Testis (tissue), 2 donors: ENCODE data around the gene COL16A1.

Experiments
- POLR2A ChIP-seq: fragments of 450-650 bp; IDR thresholded peaks from one replicate; pipeline ENCODE4 v1.6.1; 2017; ENCODE audit warnings: antibody characterized with exemption, mild to moderate bottlenecking, moderate library complexity
- TF ChIP-seq, protein P1 (sequence below), 3 experiments: fragments of 450-650 bp in 2 of 3; fragments of 200-600 bp in 1 of 3; sonication (generic) in 1 of 3; IDR thresholded peaks; one replicate each; pipeline ENCODE4 v1.5.1; 2016 to 2019; ENCODE audit warnings: antibody characterized with exemption in 3 of 3, mild to moderate bottlenecking in 2 of 3, moderate library complexity in 1 of 3

DNA sequence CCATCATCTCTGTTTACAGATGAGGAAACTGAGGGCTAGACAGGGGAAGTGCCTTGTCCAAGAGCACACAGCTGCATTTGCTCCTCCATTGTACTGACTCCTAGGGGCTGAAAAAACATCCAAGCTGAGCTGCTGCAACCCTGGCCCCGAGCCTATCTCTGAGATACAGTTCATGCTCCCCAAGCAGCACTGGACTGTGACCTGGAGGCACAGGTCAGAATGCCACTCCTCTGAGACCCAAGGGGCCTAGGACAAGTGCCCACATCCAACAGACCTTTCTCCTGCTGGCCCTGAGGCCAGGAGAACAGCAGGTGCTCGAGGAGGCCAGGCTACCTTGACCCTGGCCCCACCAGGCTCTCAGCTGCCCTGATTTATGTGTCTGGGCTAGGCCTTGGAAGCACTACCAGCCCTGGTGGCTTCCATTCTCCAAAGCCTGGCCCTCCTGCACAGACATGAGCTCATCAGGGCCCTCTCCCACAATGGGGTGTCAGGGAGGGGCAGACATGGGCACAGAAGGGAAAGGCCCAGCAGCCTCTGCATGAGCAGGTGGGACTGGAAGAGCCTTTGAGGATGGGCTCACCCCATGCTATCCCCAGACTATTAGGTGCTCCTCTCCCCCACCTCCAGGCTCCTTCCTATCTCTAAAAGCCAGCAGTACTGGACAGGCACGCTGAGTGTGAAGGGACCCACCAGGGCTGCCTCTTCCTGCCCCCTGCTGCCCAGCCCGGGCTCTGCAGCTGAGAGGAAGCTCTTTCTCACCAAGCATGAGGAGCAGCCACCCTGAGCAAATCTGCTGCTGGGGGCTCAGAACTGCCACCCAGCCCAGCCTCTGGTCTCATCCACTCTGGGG lies 41.5 kb upstream of the COL16A1 start:
- TF ChIP-seq, protein P1, sequence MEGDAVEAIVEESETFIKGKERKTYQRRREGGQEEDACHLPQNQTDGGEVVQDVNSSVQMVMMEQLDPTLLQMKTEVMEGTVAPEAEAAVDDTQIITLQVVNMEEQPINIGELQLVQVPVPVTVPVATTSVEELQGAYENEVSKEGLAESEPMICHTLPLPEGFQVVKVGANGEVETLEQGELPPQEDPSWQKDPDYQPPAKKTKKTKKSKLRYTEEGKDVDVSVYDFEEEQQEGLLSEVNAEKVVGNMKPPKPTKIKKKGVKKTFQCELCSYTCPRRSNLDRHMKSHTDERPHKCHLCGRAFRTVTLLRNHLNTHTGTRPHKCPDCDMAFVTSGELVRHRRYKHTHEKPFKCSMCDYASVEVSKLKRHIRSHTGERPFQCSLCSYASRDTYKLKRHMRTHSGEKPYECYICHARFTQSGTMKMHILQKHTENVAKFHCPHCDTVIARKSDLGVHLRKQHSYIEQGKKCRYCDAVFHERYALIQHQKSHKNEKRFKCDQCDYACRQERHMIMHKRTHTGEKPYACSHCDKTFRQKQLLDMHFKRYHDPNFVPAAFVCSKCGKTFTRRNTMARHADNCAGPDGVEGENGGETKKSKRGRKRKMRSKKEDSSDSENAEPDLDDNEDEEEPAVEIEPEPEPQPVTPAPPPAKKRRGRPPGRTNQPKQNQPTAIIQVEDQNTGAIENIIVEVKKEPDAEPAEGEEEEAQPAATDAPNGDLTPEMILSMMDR (IDR thresholded peaks at IDR 0.05): peak; percentile 58 to 68 (median 64)
- no peak for TF ChIP-seq POLR2A
